ENCODE measurements around the gene FCRLB.

FCRLB gene

DNA sequence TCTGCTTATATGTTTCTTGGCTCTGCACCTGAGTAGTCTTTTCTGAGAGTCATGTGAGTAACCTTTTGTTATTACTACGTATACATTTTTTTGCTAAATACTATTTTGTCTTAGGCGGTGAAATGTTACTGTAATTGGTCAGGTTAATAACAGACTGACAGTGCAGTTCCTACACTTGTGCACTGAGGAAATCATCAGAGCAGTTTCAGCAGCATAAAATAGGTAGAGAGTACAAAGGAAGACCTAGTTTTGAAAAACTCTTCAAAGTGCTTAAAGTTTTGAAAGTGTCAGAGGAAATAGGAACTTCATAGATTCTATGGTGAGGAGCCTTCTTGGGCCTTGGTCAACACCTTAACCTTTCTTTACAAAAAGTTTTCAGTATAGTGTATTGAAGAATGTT is 55.9 kb downstream of the FCRLB start:
- H3K36me3 ChIP-seq (ENCODE audit: low read length): 0 out of 2 replicates have a peak, but pooled peaks cover 8% of the 10 kb centered on the region
- no peak overlapping the region for H2AFZ ChIP-seq (ENCODE audit: low read depth, low read length, severe bottlenecking)
- H3K27ac ChIP-seq (ENCODE audit: low read depth, low read length): no peak overlapping the region
- no peak for TF ChIP-seq EZH2phosphoT487 (conservative IDR thresholded peaks at IDR 0.05; ENCODE audit: low read length)
- TF ChIP-seq, protein P1, sequence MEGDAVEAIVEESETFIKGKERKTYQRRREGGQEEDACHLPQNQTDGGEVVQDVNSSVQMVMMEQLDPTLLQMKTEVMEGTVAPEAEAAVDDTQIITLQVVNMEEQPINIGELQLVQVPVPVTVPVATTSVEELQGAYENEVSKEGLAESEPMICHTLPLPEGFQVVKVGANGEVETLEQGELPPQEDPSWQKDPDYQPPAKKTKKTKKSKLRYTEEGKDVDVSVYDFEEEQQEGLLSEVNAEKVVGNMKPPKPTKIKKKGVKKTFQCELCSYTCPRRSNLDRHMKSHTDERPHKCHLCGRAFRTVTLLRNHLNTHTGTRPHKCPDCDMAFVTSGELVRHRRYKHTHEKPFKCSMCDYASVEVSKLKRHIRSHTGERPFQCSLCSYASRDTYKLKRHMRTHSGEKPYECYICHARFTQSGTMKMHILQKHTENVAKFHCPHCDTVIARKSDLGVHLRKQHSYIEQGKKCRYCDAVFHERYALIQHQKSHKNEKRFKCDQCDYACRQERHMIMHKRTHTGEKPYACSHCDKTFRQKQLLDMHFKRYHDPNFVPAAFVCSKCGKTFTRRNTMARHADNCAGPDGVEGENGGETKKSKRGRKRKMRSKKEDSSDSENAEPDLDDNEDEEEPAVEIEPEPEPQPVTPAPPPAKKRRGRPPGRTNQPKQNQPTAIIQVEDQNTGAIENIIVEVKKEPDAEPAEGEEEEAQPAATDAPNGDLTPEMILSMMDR (IDR thresholded peaks at IDR 0.05; ENCODE audit: insufficient read depth, low read length, poor library complexity, severe bottlenecking): no peak
- no peaks in the 10 kb centered on the region for H3K9me3 ChIP-seq (ENCODE audit: insufficient read depth, low read length)
- no peaks in the 10 kb centered on the region for H3K9me2 ChIP-seq (replicated peaks; ENCODE audit: insufficient read depth, low read length)
- H3K79me2 ChIP-seq (ENCODE audit: insufficient read depth, low read length): peaks cover 57% of the 10 kb centered on the region
- no peaks in the 10 kb centered on the region for H3K27me3 ChIP-seq (ENCODE audit: low read length)
- H3K9ac ChIP-seq (ENCODE audit: low read length): no peak overlapping the region
- H3F3A ChIP-seq (ENCODE audit: insufficient read depth): no peaks in the 10 kb centered on the region
- H4K20me1 ChIP-seq (ENCODE audit: low read depth, low read length): no peaks in the 10 kb centered on the region; the same call in 1 of the 2 replicates
- no peak overlapping the region for H3K4me2 ChIP-seq (ENCODE audit: low read depth, low read length, poor library complexity, severe bottlenecking)
- H3K4me3 ChIP-seq (ENCODE audit: insufficient read depth, low read length, poor library complexity, severe bottlenecking): no peak overlapping the region
